SH-SY5Y (cell line): ENCODE results near the gene SCN11A.

Experiments
- GATA2 ChIP-seq: IDR thresholded peaks from 2 replicates; pipeline ENCODE4 v1.6.1; 2011; ENCODE audit warnings: mild to moderate bottlenecking, low read depth, low read length
- GATA3 ChIP-seq: IDR thresholded peaks from 2 replicates; pipeline ENCODE4 v1.6.1; 2011; ENCODE audit warnings: low read depth, mild to moderate bottlenecking, low read length, moderate library complexity

DNA sequence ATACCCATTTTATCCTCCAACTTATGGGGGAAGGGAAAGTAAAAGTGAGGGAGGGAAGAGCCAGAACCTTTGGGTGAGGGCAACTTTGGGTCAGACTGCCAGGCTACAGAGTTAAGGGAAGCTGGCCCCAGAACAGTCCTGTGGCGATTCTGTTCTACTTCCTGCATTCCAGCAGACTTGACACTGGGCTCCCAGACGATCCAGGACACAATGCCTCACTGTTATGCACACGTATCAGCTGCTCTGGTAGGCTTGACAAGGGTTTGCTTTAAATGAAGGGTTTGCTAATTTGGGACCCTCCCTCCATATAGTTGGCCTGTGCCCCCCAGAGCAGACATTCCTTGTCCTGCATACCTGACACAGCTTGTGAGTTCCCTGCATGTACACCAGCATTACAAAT lies 45.0 kb upstream of the SCN11A start:
- TF ChIP-seq GATA2 (no peak), GATA3 (no peak)
